Small intestine (tissue), 7 donors: ENCODE data around the gene ZBTB44. TPM values are rescaled to one million over a fixed set of nuclear protein-coding genes. Genes with fewer than 3 reads are reported as not detected.
"Not testable (repeated sequence)": the region's sequence is repeated elsewhere in the genome, so short reads cannot be mapped to it uniquely, and the experiment has no call there.

Experiments
- DNase-seq, 2 donors: peaks; one replicate each; pipeline versions ENCODE4 v3.0.0 to v3.0.0-alpha.2; 2013
- FAIRE-seq: peaks from 2 replicates; lab custom pipeline; 2012; peaks lifted over from hg19 to GRCh38; lab: Jason Lieb, UNC
- H3K27ac ChIP-seq, 3 donors: one replicate each; pipeline ENCODE4 v1.5.1; 2013; ENCODE audit warnings: low read length in 2 of 3, mild to moderate bottlenecking in 2 of 3, control low read depth in 1 of 3, inconsistent platforms in 1 of 3, low read depth in 1 of 3, moderate library complexity in 1 of 3
- H3K27me3 ChIP-seq, 3 donors: one replicate each; pipeline ENCODE4 v1.6.1; 2013; ENCODE audit warnings: low read length in 3 of 3, inconsistent platforms in 1 of 3; ENCODE audit not compliant: control insufficient read depth in 3 of 3, insufficient read depth in 3 of 3
- H3K36me3 ChIP-seq, 3 donors: one replicate each; pipeline ENCODE4 v1.6.1; 2013; ENCODE audit warnings: low read length in 3 of 3, inconsistent platforms in 1 of 3, low read depth in 1 of 3, mild to moderate bottlenecking in 1 of 3, moderate library complexity in 1 of 3; ENCODE audit not compliant: control insufficient read depth in 3 of 3, insufficient read depth in 2 of 3
- H3K4me1 ChIP-seq, 3 donors: one replicate each; pipeline ENCODE4 v1.6.1; 2013; ENCODE audit warnings: low read length in 2 of 3, inconsistent platforms in 1 of 3, low read depth in 1 of 3, mild to moderate bottlenecking in 1 of 3, moderate library complexity in 1 of 3; ENCODE audit not compliant: control insufficient read depth in 3 of 3, insufficient read depth in 2 of 3
- H3K4me3 ChIP-seq, 3 donors: one replicate each; pipeline ENCODE4 v1.5.1; 2013; ENCODE audit warnings: low read length in 3 of 3, control low read depth in 1 of 3, inconsistent platforms in 1 of 3, low read depth in 1 of 3, mild to moderate bottlenecking in 1 of 3, moderate library complexity in 1 of 3
- H3K9me3 ChIP-seq, 2 donors: one replicate each; pipeline ENCODE4 v1.6.1; 2013; ENCODE audit warnings: low read depth in 1 of 2, low read length in 1 of 2; ENCODE audit not compliant: control insufficient read depth in 2 of 2, insufficient read depth in 1 of 2
- WGBS, 3 donors: extraction: QIAGEN DNeasy Blood & Tissue Kit; methylation state at CpG; one replicate each; pipeline ENCODE4 v1.1.7; 2013; 5-methylcytosine and 5-hydroxymethylcytosine counted together
- polyA plus RNA-seq, 4 donors: library from polyadenylated mRNA; stranded (reverse) in 3 of 4; unstranded in 1 of 4; fragments of 200-250 nt in 3 of 4; fragments of 120-200 nt in 1 of 4; gene quantifications; one replicate each; pipeline versions ENCODE4 v1.2.1 to v1.2.3, GENCODE V29; 2013
- donor health status: healthy with polysubstance abuse.
- donor health status: control.
- donor health status: control.
- donor health status: Bipolar disorder and iron deficiency.
- donor health status: healthy.

The ZBTB44 gene
- polyA plus RNA-seq, 4 donors = 7.6 to 32.9 (median 10.1) TPM

- not testable (repeated sequence) for FAIRE-seq, H3K27ac ChIP-seq, H3K4me1 ChIP-seq, H3K27me3 ChIP-seq, H3K4me3 ChIP-seq, DNase-seq, H3K9me3 ChIP-seq
- H3K36me3 ChIP-seq = peaks cover 0 to 16% (median 0%) of the 10 kb centered on the region in 3 donors
- WGBS, 3 donors = 84 to 96% (median 86%) methylated on average over 1 of the region's 1 CpG
Observed at GRCh38 chr11:130251763-130252162, 63.0 kb downstream of the ZBTB44 start.

GRCh38 chr11:130249929-130250328 is 64.8 kb downstream of the ZBTB44 start:
- not testable (repeated sequence) for FAIRE-seq, H3K9me3 ChIP-seq, H3K27me3 ChIP-seq, H3K4me1 ChIP-seq, H3K27ac ChIP-seq, H3K4me3 ChIP-seq, DNase-seq
- WGBS, 3 donors = 91 to 97% (median 95%) methylated on average over 5 of the region's 5 CpGs
- H3K36me3 ChIP-seq = peaks cover 0 to 11% (median 0%) of the 10 kb centered on the region in 3 donors

- H3K4me3 ChIP-seq = no peak overlapping the region
- no peaks in the 10 kb centered on the region for H3K9me3 ChIP-seq
- WGBS, 3 donors = 97 to 99% (median 97%) methylated on average over 5 of the region's 5 CpGs
- peaks cover 0 to 11% (median 0%) of the 10 kb centered on the region in 3 donors for H3K36me3 ChIP-seq
- FAIRE-seq = no peak
- H3K27ac ChIP-seq = no peak overlapping the region
- no peaks in the 10 kb centered on the region for H3K4me1 ChIP-seq
- DNase-seq = no peak
- no peaks in the 10 kb centered on the region for H3K27me3 ChIP-seq
Observed at GRCh38 chr11:130249371-130249770, 65.3 kb downstream of the ZBTB44 start.

- peaks cover 0 to 11% (median 0%) of the 10 kb centered on the region in 3 donors for H3K36me3 ChIP-seq
- FAIRE-seq = no peak
- WGBS, 3 donors = 84 to 87% (median 85%) methylated on average over 2 of the region's 2 CpGs
Observed at GRCh38 chr11:130247319-130247718, 67.4 kb downstream of the ZBTB44 start.

GRCh38 chr11:130246738-130247137 is 68.0 kb downstream of the ZBTB44 start:
- WGBS, 3 donors = 84 to 91% (median 90%) methylated on average over 3 of the region's 3 CpGs
- no peak overlapping the region for H3K27ac ChIP-seq
- H3K9me3 ChIP-seq = no peaks in the 10 kb centered on the region
- H3K27me3 ChIP-seq = no peaks in the 10 kb centered on the region
- DNase-seq (no peak), FAIRE-seq (no peak)
- no peak overlapping the region for H3K4me3 ChIP-seq
- peaks cover 0 to 3% (median 0%) of the 10 kb centered on the region in 3 donors for H3K4me1 ChIP-seq
- peaks cover 0 to 11% (median 0%) of the 10 kb centered on the region in 3 donors for H3K36me3 ChIP-seq

More at GRCh38 chr11:130247319-130247718, 67.4 kb downstream of the ZBTB44 start:
- Histone ChIP-seq H3K4me1 (peaks cover 0 to 3% (median 0%) of the 10 kb centered on the region in 3 donors), H3K4me3 (no peak overlapping the region), H3K27ac (no peak overlapping the region), H3K27me3 (no peaks in the 10 kb centered on the region), H3K9me3 (no peaks in the 10 kb centered on the region)
- no peak for DNase-seq

GRCh38 chr11:130246270-130246669 is 68.4 kb downstream of the ZBTB44 start:
- H3K27me3 ChIP-seq = no peaks in the 10 kb centered on the region
- WGBS, 3 donors = 7 to 72% (median 52%) methylated on average over 1 of the region's 1 CpG
- DNase-seq = no peak
- no peaks in the 10 kb centered on the region for H3K9me3 ChIP-seq
- H3K4me3 ChIP-seq = no peak overlapping the region
- H3K27ac ChIP-seq = no peak overlapping the region
- no peak for FAIRE-seq
- peaks cover 0 to 11% (median 0%) of the 10 kb centered on the region in 3 donors for H3K36me3 ChIP-seq
- peaks cover 0 to 3% (median 0%) of the 10 kb centered on the region in 3 donors for H3K4me1 ChIP-seq

GRCh38 chr11:130245375-130245774 is 69.3 kb downstream of the ZBTB44 start:
- 33 to 70% (median 46%) methylated on average over 6 of the region's 6 CpGs for WGBS, 3 donors
- H3K4me1 ChIP-seq, DNase-seq, H3K9me3 ChIP-seq, H3K4me3 ChIP-seq, H3K27ac ChIP-seq, FAIRE-seq, H3K27me3 ChIP-seq: not testable (repeated sequence)
- H3K36me3 ChIP-seq = peaks cover 0 to 11% (median 0%) of the 10 kb centered on the region in 3 donors

GRCh38 chr11:130244848-130245247 is 69.9 kb downstream of the ZBTB44 start:
- Histone ChIP-seq H3K4me1 (peaks cover 0 to 3% (median 0%) of the 10 kb centered on the region in 3 donors), H3K36me3 (peaks cover 0 to 6% (median 0%) of the 10 kb centered on the region in 3 donors), H3K9me3 (no peaks in the 10 kb centered on the region), H3K27me3 (no peaks in the 10 kb centered on the region), H3K4me3 (no peak overlapping the region), H3K27ac (no peak overlapping the region)
- DNase-seq = no peak
- FAIRE-seq = no peak
- WGBS, 3 donors = 90 to 96% (median 92%) methylated on average over 3 of the region's 3 CpGs

- DNase-seq (peak; percentile 65 to 68), FAIRE-seq (no peak)
Observed at GRCh38 chr11:130243816-130244215, 70.9 kb downstream of the ZBTB44 start.

More at GRCh38 chr11:130243816-130244215, 70.9 kb downstream of the ZBTB44 start:
- Histone ChIP-seq H3K27ac (peak overlapping the region in 1 of 3 donors; percentile 20), H3K27me3 (no peaks in the 10 kb centered on the region), H3K36me3 (peaks cover 0 to 3% (median 2%) of the 10 kb centered on the region in 3 donors), H3K9me3 (no peaks in the 10 kb centered on the region), H3K4me1 (peaks cover 0 to 3% (median 0%) of the 10 kb centered on the region in 3 donors), H3K4me3 (no peak overlapping the region)
- 10 to 34% (median 30%) methylated on average over 2 of the region's 2 CpGs for WGBS, 3 donors
